Nephron (organoid): ENCODE measurements around the gene CCNT2.
A peak's percentile ranks its signal among the peaks of the same experiment; 100 is the strongest.

Experiments
- H3K27ac Mint-ChIP-seq, 3 experiments: 2 replicates each; pipeline ENCODE4 v1.8.0; 2020; ENCODE audit warnings: mixed read lengths in 3 of 3, mild to moderate bottlenecking in 2 of 3, moderate library complexity in 1 of 3
- H3K27me3 Mint-ChIP-seq: 2 replicates; pipeline ENCODE4 v1.8.0; 2021; ENCODE audit warnings: low read depth, mild to moderate bottlenecking, moderate library complexity, mixed read lengths
- H3K36me3 Mint-ChIP-seq: 2 replicates; pipeline ENCODE4 v1.8.0; 2020; ENCODE audit warnings: low read depth, mixed read lengths
- H3K4me1 Mint-ChIP-seq: 2 replicates; pipeline ENCODE4 v1.8.0; 2020; ENCODE audit warnings: mixed read lengths
- H3K4me3 Mint-ChIP-seq, 3 experiments: 2 replicates each; pipeline ENCODE4 v1.8.0; 2020; ENCODE audit warnings: mild to moderate bottlenecking in 3 of 3, mixed read lengths in 3 of 3, moderate library complexity in 2 of 3
- H3K9me3 Mint-ChIP-seq: 2 replicates; pipeline ENCODE4 v1.8.0; 2020; ENCODE audit warnings: mixed read lengths
- TF ChIP-seq, protein P1 (sequence below), 3 experiments: fragments of 200-600 bp; sonication (generic); IDR thresholded peaks; one replicate each; pipeline ENCODE4 v1.5.0; 2021; ENCODE audit warnings: antibody characterized with exemption in 3 of 3; ENCODE audit not compliant: unreplicated experiment in 3 of 3

CCNT2 gene

DNA sequence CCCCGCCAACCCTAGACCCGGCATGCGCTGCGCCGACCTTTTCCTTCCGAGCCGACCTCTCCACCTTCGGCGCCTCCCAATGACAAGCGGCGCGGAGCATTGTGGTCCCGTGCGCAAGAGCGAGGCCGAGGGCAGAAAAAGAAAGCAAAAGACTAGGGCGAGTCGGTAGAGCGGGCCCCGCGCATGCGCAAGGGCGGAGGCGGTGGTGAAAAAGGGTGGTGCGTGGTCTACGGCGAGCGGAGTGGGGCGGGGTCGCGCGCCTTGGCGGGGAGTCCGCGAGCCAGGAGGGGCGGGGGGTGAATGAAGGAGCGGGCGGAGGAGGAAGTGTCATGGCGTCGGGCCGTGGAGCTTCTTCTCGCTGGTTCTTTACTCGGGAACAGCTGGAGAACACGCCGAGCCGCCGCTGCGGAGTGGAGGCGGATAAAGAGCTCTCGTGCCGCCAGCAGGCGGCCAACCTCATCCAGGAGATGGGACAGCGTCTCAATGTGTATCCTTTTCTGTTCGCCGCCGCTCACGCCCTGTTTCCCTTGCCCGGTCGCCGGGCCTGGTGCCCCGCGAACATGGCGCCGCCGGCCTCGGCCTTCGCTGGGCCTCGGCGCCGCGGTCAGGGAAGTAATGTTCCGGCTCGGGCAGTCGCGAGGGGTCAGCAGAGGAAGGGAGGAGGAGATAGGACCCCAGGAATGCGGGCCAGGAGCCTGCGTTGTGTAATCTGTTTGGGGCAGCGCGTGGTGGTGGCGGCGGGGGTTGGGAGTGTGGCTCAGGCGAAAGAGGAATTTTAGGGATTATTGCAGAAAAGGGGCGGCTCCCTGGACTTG is at the start of gene CCNT2:
Gene CCNT2 (plus strand): TSS at position 297 of the 815 bp plus-strand sequence. CDS start 33 bp downstream, at position 330.
- Mint-ChIP-seq H3K27ac (peak within 1 kb of the TSS; percentile 89 to 99 (median 98)), H3K27me3 (no peaks in the 10 kb centered on the region), H3K9me3 (peaks cover 10% of the 10 kb centered on the region), H3K4me3 (peak within 1 kb of the TSS; percentile 88 to 92 (median 89)), H3K36me3 (peaks cover 4% of the 10 kb centered on the region), H3K4me1 (peaks cover 21% of the 10 kb centered on the region)
- TF ChIP-seq, protein P1, sequence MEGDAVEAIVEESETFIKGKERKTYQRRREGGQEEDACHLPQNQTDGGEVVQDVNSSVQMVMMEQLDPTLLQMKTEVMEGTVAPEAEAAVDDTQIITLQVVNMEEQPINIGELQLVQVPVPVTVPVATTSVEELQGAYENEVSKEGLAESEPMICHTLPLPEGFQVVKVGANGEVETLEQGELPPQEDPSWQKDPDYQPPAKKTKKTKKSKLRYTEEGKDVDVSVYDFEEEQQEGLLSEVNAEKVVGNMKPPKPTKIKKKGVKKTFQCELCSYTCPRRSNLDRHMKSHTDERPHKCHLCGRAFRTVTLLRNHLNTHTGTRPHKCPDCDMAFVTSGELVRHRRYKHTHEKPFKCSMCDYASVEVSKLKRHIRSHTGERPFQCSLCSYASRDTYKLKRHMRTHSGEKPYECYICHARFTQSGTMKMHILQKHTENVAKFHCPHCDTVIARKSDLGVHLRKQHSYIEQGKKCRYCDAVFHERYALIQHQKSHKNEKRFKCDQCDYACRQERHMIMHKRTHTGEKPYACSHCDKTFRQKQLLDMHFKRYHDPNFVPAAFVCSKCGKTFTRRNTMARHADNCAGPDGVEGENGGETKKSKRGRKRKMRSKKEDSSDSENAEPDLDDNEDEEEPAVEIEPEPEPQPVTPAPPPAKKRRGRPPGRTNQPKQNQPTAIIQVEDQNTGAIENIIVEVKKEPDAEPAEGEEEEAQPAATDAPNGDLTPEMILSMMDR (IDR thresholded peaks at IDR 0.05; ENCODE audit: unreplicated experiment in 3 of 3) = no peak

DNA sequence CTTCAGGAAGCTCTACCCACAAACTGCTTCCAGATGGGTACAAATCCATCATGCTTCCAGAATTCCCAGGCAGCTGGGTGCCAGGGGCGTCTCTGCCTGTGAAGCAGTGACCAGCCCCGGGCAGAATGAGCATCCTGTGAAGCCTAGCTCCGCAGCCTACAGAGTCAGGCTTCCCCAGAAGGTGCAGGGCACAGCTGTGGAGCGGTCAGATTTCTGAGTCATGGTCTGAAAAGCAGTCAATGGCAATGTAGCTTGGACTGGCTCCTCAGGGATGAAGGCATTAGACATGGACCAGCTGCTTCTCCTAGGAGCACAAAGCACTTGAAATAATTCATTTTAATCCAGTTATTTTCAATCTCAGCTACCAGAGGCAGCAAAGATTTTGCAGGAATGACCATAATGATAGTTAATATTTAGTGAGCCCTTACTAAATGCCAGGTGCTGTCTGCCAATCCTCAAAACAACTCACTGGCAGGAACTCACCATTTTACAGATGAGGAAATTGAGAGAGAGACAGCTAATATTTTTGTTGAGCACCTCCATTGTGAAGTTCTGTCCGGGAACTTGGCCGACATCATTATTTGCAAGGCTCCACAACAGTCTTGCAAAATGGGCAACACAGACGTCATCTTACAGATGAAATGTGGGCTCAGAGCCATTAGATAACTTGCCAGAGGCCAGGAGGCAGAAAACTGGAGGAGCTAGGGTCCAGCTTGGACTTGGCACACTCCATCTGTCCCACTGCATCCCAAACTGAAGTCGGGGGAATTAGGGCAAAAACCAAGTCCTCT is 48.5 kb upstream of the CCNT2 start:
- H3K36me3 Mint-ChIP-seq = peaks cover 16% of the 10 kb centered on the region
- H3K9me3 Mint-ChIP-seq = peaks cover 3% of the 10 kb centered on the region
- no peaks in the 10 kb centered on the region for H3K27me3 Mint-ChIP-seq
- TF ChIP-seq, protein P1 (IDR thresholded peaks at IDR 0.05; ENCODE audit: unreplicated experiment in 3 of 3) = no peak
- no peaks in the 10 kb centered on the region for H3K4me1 Mint-ChIP-seq
- H3K4me3 Mint-ChIP-seq = no peak overlapping the region
- no peak overlapping the region for H3K27ac Mint-ChIP-seq

DNA sequence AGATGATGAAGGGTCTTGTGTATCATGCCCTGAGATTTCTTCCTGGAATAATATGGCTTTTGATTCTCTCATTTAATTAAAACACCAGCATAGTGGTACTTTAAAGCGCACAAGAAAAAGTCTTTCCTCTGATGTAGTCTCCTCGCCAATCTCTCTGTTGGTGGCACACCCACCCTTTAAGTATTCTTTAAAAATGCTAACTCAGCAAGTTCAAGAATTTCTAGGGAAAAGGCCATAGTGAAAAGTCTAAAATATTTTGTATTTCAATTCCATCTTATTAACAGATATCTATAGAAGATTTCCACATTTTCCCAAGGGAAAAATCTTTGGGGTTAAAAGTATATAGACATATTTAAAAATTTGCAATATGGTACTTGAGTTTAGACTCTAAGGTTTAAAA is 45.5 kb upstream of the CCNT2 start:
- Mint-ChIP-seq H3K36me3 (peaks cover 25% of the 10 kb centered on the region), H3K9me3 (peaks cover 3% of the 10 kb centered on the region), H3K4me1 (no peaks in the 10 kb centered on the region), H3K27ac (no peak overlapping the region), H3K27me3 (no peaks in the 10 kb centered on the region), H3K4me3 (no peak overlapping the region)
- TF ChIP-seq, protein P1 (IDR thresholded peaks at IDR 0.05; ENCODE audit: unreplicated experiment in 3 of 3) = no peak

DNA sequence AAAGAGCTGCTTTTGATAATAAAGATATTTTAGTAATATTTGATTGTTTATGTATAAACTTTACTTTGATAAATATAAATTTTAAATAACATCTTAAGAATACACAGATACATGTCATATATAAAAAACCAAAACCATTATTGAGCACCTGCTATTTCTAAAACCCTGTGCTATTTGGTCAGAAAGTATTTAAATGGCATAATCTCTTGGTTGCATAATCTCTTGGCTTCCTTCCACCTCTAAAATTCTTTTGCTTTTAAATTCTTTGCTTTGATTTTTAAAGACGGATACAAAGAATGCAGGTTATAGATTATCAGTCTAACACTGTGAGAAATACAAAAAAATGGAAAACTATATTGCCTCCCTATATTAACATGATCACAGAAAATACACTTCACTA is 43.3 kb upstream of the CCNT2 start:
- no peaks in the 10 kb centered on the region for H3K27me3 Mint-ChIP-seq
- H3K4me1 Mint-ChIP-seq = no peaks in the 10 kb centered on the region
- H3K36me3 Mint-ChIP-seq = peaks cover 40% of the 10 kb centered on the region
- no peak overlapping the region for H3K27ac Mint-ChIP-seq
- no peak overlapping the region for H3K4me3 Mint-ChIP-seq
- H3K9me3 Mint-ChIP-seq = peaks cover 17% of the 10 kb centered on the region
- TF ChIP-seq, protein P1 (IDR thresholded peaks at IDR 0.05; ENCODE audit: unreplicated experiment in 3 of 3) = no peak

DNA sequence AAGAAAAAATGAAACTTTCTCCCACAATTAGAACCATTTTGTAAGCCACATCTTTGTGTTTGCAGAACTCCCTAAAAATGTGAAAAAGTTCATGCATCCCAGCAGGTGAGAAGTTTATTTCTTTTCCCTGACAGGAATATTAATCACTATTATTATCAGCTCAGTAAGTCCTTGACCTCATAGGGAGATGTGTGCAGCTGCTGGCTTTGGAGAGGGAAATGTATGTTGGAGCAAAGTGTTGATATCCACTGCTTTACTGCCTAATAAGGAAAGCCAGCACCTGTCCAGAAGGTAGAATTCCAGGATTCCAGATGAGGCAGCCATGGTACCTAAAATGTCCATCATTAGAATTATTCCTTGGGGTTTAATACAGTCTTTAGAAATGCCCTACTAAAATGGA is 35.8 kb upstream of the CCNT2 start:
- TF ChIP-seq, protein P1 (IDR thresholded peaks at IDR 0.05; ENCODE audit: unreplicated experiment in 3 of 3) = no peak
- Mint-ChIP-seq H3K27ac (no peak overlapping the region), H3K9me3 (peaks cover 14% of the 10 kb centered on the region), H3K4me1 (no peaks in the 10 kb centered on the region), H3K27me3 (no peaks in the 10 kb centered on the region), H3K36me3 (peaks cover 26% of the 10 kb centered on the region), H3K4me3 (no peak overlapping the region)
